ENCODE data around the gene SLC50A1. TPM values are rescaled to one million over a fixed set of nuclear protein-coding genes. Genes with fewer than 3 reads are reported as not detected.

SLC50A1 gene
- total RNA-seq, 1 experiment from 2014 or later = 24.9 TPM

- peak; percentile 34 for DNase-seq
- Histone ChIP-seq H3K14ac (ENCODE audit: insufficient read depth, low read length) (no peak overlapping the region), H3K23ac (ENCODE audit: insufficient read length, low read depth, low read length) (no peak overlapping the region), H3K56ac (ENCODE audit: insufficient read length, low read depth, low read length) (no peak overlapping the region), H3K4me1 (ENCODE audit: insufficient read depth, low read length) (no peaks in the 10 kb centered on the region), H2BK15ac (ENCODE audit: low read depth, low read length) (no peak overlapping the region), H2AK5ac (ENCODE audit: insufficient read length, low read length) (no peak overlapping the region), H4K5ac (ENCODE audit: insufficient read length, low read depth, low read length) (no peak overlapping the region), H4K20me1 (ENCODE audit: control insufficient read depth, insufficient read depth, insufficient read length) (no peaks in the 10 kb centered on the region), H3K9me3 (ENCODE audit: control insufficient read depth, low read depth, low read length) (no peaks in the 10 kb centered on the region), H2AFZ (ENCODE audit: low read length) (no peak overlapping the region), H2BK12ac (ENCODE audit: insufficient read length, low read depth, low read length) (no peak overlapping the region), H3K4me2 (ENCODE audit: insufficient read depth, insufficient read length, low read length) (no peak overlapping the region), H2BK20ac (ENCODE audit: low read depth, low read length, poor library complexity, severe bottlenecking) (no peak overlapping the region), H4K8ac (replicated peaks; ENCODE audit: insufficient read length, low read depth, low read length) (no peak overlapping the region), H3K27ac (ENCODE audit: insufficient read length, low read depth, low read length) (no peak overlapping the region), H4K91ac (ENCODE audit: insufficient read length, low read depth, low read length) (no peak overlapping the region), H3K79me2 (ENCODE audit: insufficient read depth, low read length) (no peaks in the 10 kb centered on the region; the same call in 1 of the 2 replicates), H2BK5ac (ENCODE audit: insufficient read length, low read length) (no peak overlapping the region), H2BK120ac (ENCODE audit: low read depth, low read length, poor library complexity, severe bottlenecking) (no peak overlapping the region), H3K23me2 (ENCODE audit: insufficient read length, low read depth, low read length, poor library complexity, severe bottlenecking) (peaks cover 18% of the 10 kb centered on the region), H3K9ac (ENCODE audit: extremely low read depth, insufficient read length, low read length) (no peak overlapping the region), H3K4ac (ENCODE audit: low read depth, low read length) (no peak overlapping the region), H3T11ph (ENCODE audit: low read length) (no peak overlapping the region), H3K18ac (ENCODE audit: insufficient read length, low read depth, low read length) (no peak overlapping the region), H3K27me3 (ENCODE audit: insufficient read depth, low read length) (no peaks in the 10 kb centered on the region), H3K79me1 (ENCODE audit: insufficient read depth, low read depth, low read length, poor library complexity, severe bottlenecking) (no peaks in the 10 kb centered on the region)
- Mint-ChIP-seq H3K27ac (no peak overlapping the region), H3K9me3 (no peaks in the 10 kb centered on the region), H3K4me1 (peaks cover 23 to 37% of the 10 kb centered on the region in 2 experiments), H3K36me3 (ENCODE audit: insufficient read depth in 1 of 3, low read depth in 3 of 3) (peaks cover 29 to 50% (median 40%) of the 10 kb centered on the region in 3 experiments), H3K4me3 (peak overlapping the region in 1 of 2 experiments; percentile 92; a peak in 3 of 5 replicates), H3K27me3 (ENCODE audit: low read depth) (no peaks in the 10 kb centered on the region; the same call in none of the 2 replicates)
- no CpG with 5 or more reads among the region's 9 CpGs for WGBS (ENCODE audit: extremely low coverage, insufficient read length, low lambda C conversion rate)
- no peak; the same call in 2 of the 3 replicates for TF ChIP-seq CTCF (conservative IDR thresholded peaks at IDR 0.05)
Observed at GRCh38 chr1:155175927-155176371, 40.3 kb downstream of the SLC50A1 start.
